Measurements from ENCODE around the gene COX11. TPM values are rescaled to one million over a fixed set of nuclear protein-coding genes. Genes with fewer than 3 reads are reported as not detected.

The COX11 gene
- total RNA-seq, 1 donor from 2014 or later = 57.2 TPM

- DNase-seq (ENCODE audit: low spot score) = no peak
- intact Hi-C loops (cut with DNase I) = no loop called here
These were observed 1.5 kb upstream of the COX11 start for GRCh38 chr17:54969658-54970572.

GRCh38 chr17:54968988-54969332 is 506 bp upstream of the COX11 start:
- ATAC-seq (peak; percentile 62), DNase-seq (ENCODE audit: low spot score) (no peak)
- intact Hi-C loops (cut with DNase I) = no loop called here

More at GRCh38 chr17:54969658-54970572, 1.5 kb upstream of the COX11 start:
- ATAC-seq = no peak

GRCh38 chr17:54967621-54968261 is 713 bp downstream of the COX11 start:
- DNase-seq (ENCODE audit: low spot score) (no peak), ATAC-seq (no peak)
- intact Hi-C loops (cut with DNase I) = no loop called here

- intact Hi-C loops (cut with DNase I) = no loop called here
- DNase-seq (ENCODE audit: low spot score) (no peak), ATAC-seq (no peak)
These were observed 11.7 kb downstream of the COX11 start for GRCh38 chr17:54956791-54957190.

- DNase-seq (ENCODE audit: low spot score) = no peak
- intact Hi-C loops (cut with DNase I) = no loop called here
- no peak for ATAC-seq
These were observed 17.2 kb downstream of the COX11 start for GRCh38 chr17:54951286-54951685.

GRCh38 chr17:54950116-54950515 is 18.3 kb downstream of the COX11 start:
- ATAC-seq (no peak), DNase-seq (ENCODE audit: low spot score) (no peak)
- intact Hi-C loops (cut with DNase I) = no loop called here

GRCh38 chr17:54948380-54948779 is 20.1 kb downstream of the COX11 start:
- ATAC-seq = no peak
- intact Hi-C loops (cut with DNase I) = no loop called here
- no peak for DNase-seq (ENCODE audit: low spot score)

- intact Hi-C loops (cut with DNase I) = no loop called here
- DNase-seq (ENCODE audit: low spot score) = no peak
These were observed 21.1 kb downstream of the COX11 start for GRCh38 chr17:54947396-54947795.

GRCh38 chr17:54945671-54946070 is 22.8 kb downstream of the COX11 start:
- intact Hi-C loops (cut with DNase I) = no loop called here
- DNase-seq (ENCODE audit: low spot score) (no peak), ATAC-seq (no peak)

More at GRCh38 chr17:54947396-54947795, 21.1 kb downstream of the COX11 start:
- no peak for ATAC-seq

- intact Hi-C loops (cut with DNase I) = no loop called here
- DNase-seq (ENCODE audit: low spot score) = no peak
- ATAC-seq = no peak
These were observed 23.2 kb downstream of the COX11 start for GRCh38 chr17:54945231-54945630.

- intact Hi-C loops (cut with DNase I) = no loop called here
- ATAC-seq = no peak
- DNase-seq (ENCODE audit: low spot score) = no peak
These were observed 23.7 kb downstream of the COX11 start for GRCh38 chr17:54944796-54945195.

GRCh38 chr17:54941285-54941684 is 27.2 kb downstream of the COX11 start:
- ATAC-seq = no peak
- DNase-seq (ENCODE audit: low spot score) = no peak
- intact Hi-C loops (cut with DNase I) = no loop called here

- no peak for ATAC-seq
- no peak for DNase-seq (ENCODE audit: low spot score)
- intact Hi-C loops (cut with DNase I) = no loop called here
These were observed 31.0 kb downstream of the COX11 start for GRCh38 chr17:54937426-54937825.

- intact Hi-C loops (cut with DNase I) = no loop called here
- no peak for ATAC-seq
- DNase-seq (ENCODE audit: low spot score) = no peak
These were observed 31.4 kb downstream of the COX11 start for GRCh38 chr17:54937018-54937417.

GRCh38 chr17:54935471-54935870 is 33.0 kb downstream of the COX11 start:
- ATAC-seq = no peak
- DNase-seq (ENCODE audit: low spot score) = no peak
- intact Hi-C loops (cut with DNase I) = no loop called here

- DNase-seq (ENCODE audit: low spot score) (no peak), ATAC-seq (no peak)
- intact Hi-C loops (cut with DNase I) = no loop called here
These were observed 34.5 kb downstream of the COX11 start for GRCh38 chr17:54933921-54934320.

- intact Hi-C loops (cut with DNase I) = no loop called here
- no peak for DNase-seq (ENCODE audit: low spot score)
- peak; percentile 38 for ATAC-seq
These were observed 35.7 kb downstream of the COX11 start for GRCh38 chr17:54932711-54933110.

- ATAC-seq (no peak), DNase-seq (ENCODE audit: low spot score) (no peak)
- intact Hi-C loops (cut with DNase I) = no loop called here
These were observed 40.9 kb downstream of the COX11 start for GRCh38 chr17:54927525-54927924.

GRCh38 chr17:54924405-54924804 is 44.0 kb downstream of the COX11 start:
- ATAC-seq (no peak), DNase-seq (ENCODE audit: low spot score) (no peak)
- intact Hi-C loops (cut with DNase I) = no loop called here

- intact Hi-C loops (cut with DNase I) = no loop called here
- ATAC-seq = no peak
These were observed 47.6 kb downstream of the COX11 start for GRCh38 chr17:54920819-54921218.

More at GRCh38 chr17:54920819-54921218, 47.6 kb downstream of the COX11 start:
- no peak for DNase-seq (ENCODE audit: low spot score)

All from sciatic nerve (tissue), 2 donors.